ENCODE data around the gene SAP130.

DNA sequence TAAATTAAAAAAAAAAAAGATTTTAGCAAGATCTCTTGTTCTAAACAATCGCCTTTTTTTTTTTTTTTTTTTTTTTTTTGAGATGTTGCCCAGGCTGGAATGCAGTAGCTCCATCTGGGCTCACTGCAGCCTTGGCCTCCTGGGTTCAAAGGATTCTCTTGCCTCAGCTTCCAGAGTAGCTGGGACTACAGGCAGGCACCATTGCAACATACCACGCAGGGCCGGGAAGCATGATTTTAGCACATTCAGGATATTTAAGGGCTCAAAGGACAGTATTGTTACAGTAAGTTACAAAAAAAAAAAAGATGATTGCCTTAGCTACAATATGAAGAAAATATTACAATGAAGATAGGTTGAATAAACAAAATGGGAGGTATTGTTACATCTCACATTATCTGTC is 29.5 kb upstream of the SAP130 start:
- TF ChIP-seq, protein P1, sequence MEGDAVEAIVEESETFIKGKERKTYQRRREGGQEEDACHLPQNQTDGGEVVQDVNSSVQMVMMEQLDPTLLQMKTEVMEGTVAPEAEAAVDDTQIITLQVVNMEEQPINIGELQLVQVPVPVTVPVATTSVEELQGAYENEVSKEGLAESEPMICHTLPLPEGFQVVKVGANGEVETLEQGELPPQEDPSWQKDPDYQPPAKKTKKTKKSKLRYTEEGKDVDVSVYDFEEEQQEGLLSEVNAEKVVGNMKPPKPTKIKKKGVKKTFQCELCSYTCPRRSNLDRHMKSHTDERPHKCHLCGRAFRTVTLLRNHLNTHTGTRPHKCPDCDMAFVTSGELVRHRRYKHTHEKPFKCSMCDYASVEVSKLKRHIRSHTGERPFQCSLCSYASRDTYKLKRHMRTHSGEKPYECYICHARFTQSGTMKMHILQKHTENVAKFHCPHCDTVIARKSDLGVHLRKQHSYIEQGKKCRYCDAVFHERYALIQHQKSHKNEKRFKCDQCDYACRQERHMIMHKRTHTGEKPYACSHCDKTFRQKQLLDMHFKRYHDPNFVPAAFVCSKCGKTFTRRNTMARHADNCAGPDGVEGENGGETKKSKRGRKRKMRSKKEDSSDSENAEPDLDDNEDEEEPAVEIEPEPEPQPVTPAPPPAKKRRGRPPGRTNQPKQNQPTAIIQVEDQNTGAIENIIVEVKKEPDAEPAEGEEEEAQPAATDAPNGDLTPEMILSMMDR (IDR thresholded peaks at IDR 0.05) = no peak
- TF ChIP-seq POLR2A (IDR thresholded peaks at IDR 0.05) = no peak

Data from lower leg skin (tissue), 3 donors.